IMR-90 (cell line): ENCODE results near the gene ZFP36L1. TPM values are rescaled to one million over a fixed set of nuclear protein-coding genes. Genes with fewer than 3 reads are reported as not detected.

ENCODE experiments used
- ATAC-seq: fragments of 200-7000 bp; cut with Tn5 transposase; 2 replicates; pipeline ENCODE4 v1.9.1; 2020; ENCODE audit warnings: low read depth, mild to moderate bottlenecking, moderate library complexity
- BruUV-seq: library from RNA; stranded (reverse); fragments of 400-500 nt; replicated peaks from 2 replicates; lab custom pipeline; 2021; lab: Mats Ljungman, UMichigan
- CTCF ChIA-PET: fragments of 300-600 bp; formaldehyde crosslinking; extraction: SDS; loops from one replicate; lab custom pipeline; 2021; ENCODE audit warnings: antibody characterized with exemption; lab: Yijun Ruan, JAX
- POLR2A ChIA-PET: fragments of 300-600 bp; sonication (Branson Sonifier 250); formaldehyde crosslinking; loops from one replicate; lab custom pipeline; 2022; ENCODE audit warnings: antibody characterized with exemption; ENCODE audit not compliant: unreplicated experiment; lab: Charles Lee
- DNase-seq: peaks from one replicate; pipeline ENCODE4 v3.0.0; 2013
- H2AFZ ChIP-seq: replicated peaks from 2 replicates; pipeline ENCODE3; 2013; ENCODE audit warnings: low read length, mild to moderate bottlenecking; ENCODE audit not compliant: poor library complexity
- H2AK5ac ChIP-seq: 2 replicates; pipeline ENCODE4 v1.6.1; 2013; ENCODE audit warnings: low read depth, low read length, inconsistent platforms
- H2AK9ac ChIP-seq: replicated peaks from 2 replicates; pipeline ENCODE3; 2013; ENCODE audit warnings: mild to moderate bottlenecking, low read depth, low read length, moderate library complexity; ENCODE audit not compliant: poor library complexity
- H2BK120ac ChIP-seq: 2 replicates; pipeline ENCODE4 v1.6.1; 2013; ENCODE audit warnings: low read depth, low read length, inconsistent platforms
- H2BK15ac ChIP-seq: 3 replicates; pipeline ENCODE4 v1.6.1; 2013; ENCODE audit warnings: low read depth, low read length, inconsistent platforms
- H2BK20ac ChIP-seq: 2 replicates; pipeline ENCODE4 v1.6.1; 2013; ENCODE audit warnings: low read depth, mild to moderate bottlenecking, inconsistent platforms, low read length, moderate library complexity
- H2BK5ac ChIP-seq: 2 replicates; pipeline ENCODE4 v1.6.1; 2013; ENCODE audit warnings: mild to moderate bottlenecking, low read depth, low read length, inconsistent platforms; ENCODE audit not compliant: poor library complexity, severe bottlenecking
- H3K14ac ChIP-seq: replicated peaks from 2 replicates; pipeline ENCODE4 v1.6.1; 2013; ENCODE audit warnings: low read depth, low read length, inconsistent platforms
- H3K18ac ChIP-seq: 2 replicates; pipeline ENCODE4 v1.6.1; 2013; ENCODE audit warnings: low read depth, low read length, control low read depth
- H3K23ac ChIP-seq: 2 replicates; pipeline ENCODE4 v1.6.1; 2013; ENCODE audit warnings: low read depth, low read length, inconsistent platforms
- H3K27ac ChIP-seq: 2 replicates; pipeline ENCODE4 v1.5.1; 2013; ENCODE audit warnings: mild to moderate bottlenecking, control low read depth, low read length; ENCODE audit not compliant: insufficient read depth
- H3K27me3 ChIP-seq: 2 replicates; pipeline ENCODE4 v1.6.1; 2013; ENCODE audit warnings: low read length; ENCODE audit not compliant: control insufficient read depth, insufficient read depth
- H3K36me3 ChIP-seq: 2 replicates; pipeline ENCODE4 v1.6.1; 2013; ENCODE audit warnings: low read length, mixed read lengths; ENCODE audit not compliant: control insufficient read depth, insufficient read depth
- H3K4ac ChIP-seq: 2 replicates; pipeline ENCODE4 v1.6.1; 2013; ENCODE audit warnings: low read depth, low read length, inconsistent platforms
- H3K4me1 ChIP-seq: 2 replicates; pipeline ENCODE4 v1.6.1; 2013; ENCODE audit warnings: low read length, mixed read lengths; ENCODE audit not compliant: control insufficient read depth, insufficient read depth
- H3K4me2 ChIP-seq: 2 replicates; pipeline ENCODE4 v1.6.1; 2013; ENCODE audit warnings: low read depth, mild to moderate bottlenecking, control low read depth, low read length, moderate library complexity
- H3K4me3 ChIP-seq: 2 replicates; pipeline ENCODE4 v1.5.1; 2013; ENCODE audit warnings: low read depth, mild to moderate bottlenecking, control low read depth, low read length, moderate library complexity; ENCODE audit not compliant: insufficient read depth
- H3K56ac ChIP-seq: 2 replicates; pipeline ENCODE4 v1.6.1; 2013; ENCODE audit warnings: low read length, inconsistent platforms; ENCODE audit not compliant: insufficient read depth; ENCODE audit errors: extremely low read depth
- H3K79me1 ChIP-seq, 2 experiments: 2 replicates each; pipeline ENCODE4 v1.6.1; 2013; ENCODE audit warnings: low read length in 2 of 2, inconsistent platforms in 1 of 2, low read depth in 1 of 2
- H3K9ac ChIP-seq: 2 replicates; pipeline ENCODE4 v1.6.1; 2013; ENCODE audit warnings: low read depth, low read length, control low read depth
- H3K9me1 ChIP-seq: 2 replicates; pipeline ENCODE4 v1.6.1; 2013; ENCODE audit warnings: low read length, inconsistent platforms; ENCODE audit not compliant: insufficient read depth
- H3K9me3 ChIP-seq: 2 replicates; pipeline ENCODE4 v1.6.1; 2013; ENCODE audit warnings: low read length; ENCODE audit not compliant: control insufficient read depth, insufficient read depth
- H4K20me1 ChIP-seq: 2 replicates; pipeline ENCODE4 v1.6.1; 2013; ENCODE audit warnings: low read length, inconsistent platforms; ENCODE audit not compliant: insufficient read depth
- H4K5ac ChIP-seq: 2 replicates; pipeline ENCODE4 v1.6.1; 2013; ENCODE audit warnings: mild to moderate bottlenecking, low read depth, low read length, control low read depth
- H4K8ac ChIP-seq, 2 experiments: 2 replicates each; pipeline ENCODE4 v1.6.1; 2013; ENCODE audit warnings: low read depth in 2 of 2, low read length in 2 of 2, control low read depth in 1 of 2, inconsistent platforms in 1 of 2
- H4K91ac ChIP-seq: 2 replicates; pipeline ENCODE4 v1.6.1; 2013; ENCODE audit warnings: low read depth, low read length, inconsistent platforms; ENCODE audit not compliant: insufficient read depth
- CEBPB ChIP-seq: IDR thresholded peaks from 2 replicates; pipeline ENCODE4 v1.6.1; 2012; ENCODE audit warnings: low read depth, low read length, improper control_type of control experiment
- CHD1 ChIP-seq: IDR thresholded peaks from 2 replicates; pipeline ENCODE4 v1.6.1; 2012; ENCODE audit warnings: low read depth, low read length, improper control_type of control experiment
- FOS ChIP-seq: fragments of 150-350 bp; IDR thresholded peaks from 2 replicates; pipeline ENCODE4 v1.6.1; 2016; ENCODE audit warnings: low read depth, low read length
- MAFK ChIP-seq: IDR thresholded peaks from 2 replicates; pipeline ENCODE4 v1.6.1; 2012; ENCODE audit warnings: low read depth, low read length, improper control_type of control experiment
- MAZ ChIP-seq: IDR thresholded peaks from 2 replicates; pipeline ENCODE4 v1.6.1; 2012; ENCODE audit warnings: low read depth, mild to moderate bottlenecking, low read length, improper control_type of control experiment, moderate library complexity, borderline replicate concordance
- MXI1 ChIP-seq: IDR thresholded peaks from 2 replicates; pipeline ENCODE4 v1.6.1; 2012; ENCODE audit warnings: low read depth, mild to moderate bottlenecking, low read length, moderate library complexity, borderline replicate concordance
- NFE2L2 ChIP-seq: fragments of 150-350 bp; IDR thresholded peaks from 2 replicates; pipeline ENCODE4 v1.6.1; 2016; ENCODE audit warnings: low read depth, mild to moderate bottlenecking, low read length
- POLR2A ChIP-seq: IDR thresholded peaks from 2 replicates; pipeline ENCODE4 v1.6.1; 2012; ENCODE audit warnings: mild to moderate bottlenecking, low read depth, low read length
- RAD21 ChIP-seq: IDR thresholded peaks from 2 replicates; pipeline ENCODE4 v1.6.1; 2012; ENCODE audit warnings: low read length, improper control_type of control experiment
- RFX5 ChIP-seq: IDR thresholded peaks from 2 replicates; pipeline ENCODE4 v1.8.0; 2012; ENCODE audit warnings: low read depth, mild to moderate bottlenecking, low read length, moderate library complexity
- SMC3 ChIP-seq: fragments of 150-350 bp; IDR thresholded peaks from 2 replicates; pipeline ENCODE4 v1.6.1; 2016; ENCODE audit warnings: low read depth, mild to moderate bottlenecking, antibody characterized with exemption, low read length, moderate library complexity
- WGBS, 2 experiments: methylation state at CpG; one replicate each; pipeline versions ENCODE4 v1.1.5 to v1.1.7; 2013; ENCODE audit warnings: missing lambda C conversion rate in 2 of 2; ENCODE audit not compliant: insufficient read length in 1 of 2; ENCODE audit errors: extremely low coverage in 2 of 2; 5-methylcytosine and 5-hydroxymethylcytosine counted together
- dilution Hi-C: fragments of 300-500 bp; cut with HindIII; formaldehyde crosslinking; loops from one replicate; pipeline ENCODE4 v1.14.3; 2018; ENCODE audit warnings: low sequenced_read_pairs; ENCODE audit not compliant: unreplicated experiment
- in situ Hi-C: fragments of 300-500 bp; cut with MboI; formaldehyde crosslinking; loops from 3 replicates; pipeline ENCODE4 v1.14.3; 2019; ENCODE audit warnings: low sequenced_read_pairs, inconsistent platforms, mixed read lengths
- intact Hi-C: fragments of 100-400 bp; cut with micrococcal nuclease; formaldehyde crosslinking; loops from 2 replicates; pipeline ENCODE4 v1.10.0; 2022
- polyA plus RNA-seq, 3 experiments: library from polyadenylated mRNA; depleted of rRNA; stranded (reverse); fragments of >200 nt; gene quantifications; 2 replicates each; pipeline ENCODE4 v1.2.3, GENCODE V29; 2012; ENCODE audit warnings: low replicate concordance in 1 of 3
- total RNA-seq: library from RNA; depleted of rRNA; stranded (reverse); fragments of >200 nt; gene quantifications from 2 replicates; pipeline ENCODE4 v1.2.3, GENCODE V29; 2012
- TF ChIP-seq, protein P1 (sequence below): fragments of 150-350 bp; IDR thresholded peaks from 2 replicates; pipeline ENCODE4 v1.6.1; 2017; ENCODE audit warnings: mild to moderate bottlenecking, antibody characterized with exemption, low read length, low read depth
- TF ChIP-seq, protein P2 (sequence below): fragments of 150-350 bp; IDR thresholded peaks from 2 replicates; pipeline ENCODE4 v1.6.1; 2016; ENCODE audit warnings: low read depth, mild to moderate bottlenecking, low read length, moderate library complexity, borderline replicate concordance
- TF ChIP-seq, protein P3 (sequence below): conservative IDR thresholded peaks from 2 replicates; pipeline ENCODE4 v1.5.1; 2012; ENCODE audit warnings: mild to moderate bottlenecking, low read depth, low read length, improper control_type of control experiment

The ZFP36L1 gene
- total and polyA plus RNA-seq, 2 of the 4 experiments (the other 2 are of a cell fraction): 6.5 to 140 TPM

DNA sequence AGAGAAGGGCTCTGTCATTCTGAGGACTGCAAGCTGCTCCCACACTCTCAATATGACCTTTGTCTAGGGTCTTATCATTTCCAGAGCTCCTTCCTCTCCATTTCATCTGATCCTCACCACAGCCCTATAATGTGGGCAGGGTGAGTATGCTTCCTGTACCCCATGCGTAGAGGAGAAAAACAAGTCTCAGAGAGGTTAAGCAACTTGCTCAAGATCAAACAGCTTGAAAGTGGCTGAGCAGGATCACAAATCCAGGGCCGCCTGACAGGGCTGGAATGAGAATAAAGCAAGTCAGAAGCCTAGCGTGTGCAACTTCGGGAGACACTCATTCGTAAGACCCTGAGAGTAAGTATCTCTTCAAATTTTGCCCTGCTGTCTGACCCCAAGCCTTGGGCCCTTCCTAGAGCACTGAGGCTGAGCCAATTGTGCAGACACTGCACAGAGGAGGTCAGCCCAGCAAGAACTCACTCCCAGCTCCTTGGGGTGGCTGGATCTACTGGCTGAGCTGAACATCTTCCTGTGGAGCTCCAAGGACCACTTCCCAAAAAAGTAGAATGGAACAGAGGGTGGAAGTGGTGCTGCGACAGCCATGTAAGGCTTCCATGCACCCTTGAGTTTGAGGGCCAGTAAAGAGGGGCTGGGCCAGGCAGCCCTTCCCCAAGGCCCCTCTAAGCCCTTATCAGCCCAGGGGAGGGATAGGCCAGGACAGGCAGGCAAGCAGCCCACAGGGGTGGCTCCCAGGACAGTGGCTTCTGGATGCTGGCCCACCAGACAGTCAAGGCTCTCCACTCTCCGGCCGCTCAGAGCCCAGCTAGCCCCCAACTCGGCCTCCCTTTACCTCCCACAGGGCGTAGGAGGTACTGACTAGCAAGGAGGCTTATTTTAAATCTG lies 10.5 kb downstream of the ZFP36L1 start:
- Histone ChIP-seq H3K56ac (no peak overlapping the region), H3K9me3 (no peaks in the 10 kb centered on the region), H3K9ac (no peak overlapping the region), H2BK5ac (no peak overlapping the region), H3K27ac (no peak overlapping the region), H3K14ac (no peak overlapping the region; the same call in 1 of the 2 replicates), H3K18ac (no peak overlapping the region), H3K27me3 (no peaks in the 10 kb centered on the region), H2BK20ac (no peak overlapping the region), H3K23ac (no peak overlapping the region), H2AFZ (no peak overlapping the region), H3K4me3 (no peak overlapping the region), H2BK15ac (peak overlapping the region; percentile 3; the same call in 2 of the 3 replicates), H2AK9ac (peak overlapping the region; percentile 62), H3K36me3 (peaks cover 4% of the 10 kb centered on the region; the same call in 1 of the 2 replicates), H4K5ac (no peak overlapping the region), H3K9me1 (peaks cover 38% of the 10 kb centered on the region), H2AK5ac (peak overlapping the region; percentile 36; the same call in 1 of the 2 replicates), H4K20me1 (peaks cover 17% of the 10 kb centered on the region), H4K91ac (no peak overlapping the region), H4K8ac (no peak overlapping the region), H3K4ac (peak overlapping the region; percentile 45), H3K79me1 (peaks cover 0 to 23% of the 10 kb centered on the region in 2 experiments; a peak in 2 of 4 replicates), H3K4me2 (no peak overlapping the region), H2BK120ac (0 out of 2 replicates have a peak overlapping the region, but pooled peaks have one; percentile 21), H3K4me1 (peaks cover 24% of the 10 kb centered on the region)
- CTCF ChIA-PET: no interaction called here
- intact Hi-C loops (loop anchor here (5.0 kb wide), 1 partner anchor 90 kb away; no protein-coding TSS in a partner anchor), dilution Hi-C loops (no loop called here), in situ Hi-C loops (loop anchor here (10.0 kb wide), 1 partner anchor 118 kb away; no protein-coding TSS in a partner anchor)
- 91% methylated on average over 5 of the region's 10 CpGs; no CpG with 5 or more reads in 1 of the 2 experiments for WGBS, 2 experiments
- POLR2A ChIA-PET: no interaction called here
- no TSS peak for BruUV-seq
- DNase-seq (no peak), ATAC-seq (no peak)
- no peak for TF ChIP-seq FOS
- TF ChIP-seq MAFK: no peak
- TF ChIP-seq, protein P1, sequence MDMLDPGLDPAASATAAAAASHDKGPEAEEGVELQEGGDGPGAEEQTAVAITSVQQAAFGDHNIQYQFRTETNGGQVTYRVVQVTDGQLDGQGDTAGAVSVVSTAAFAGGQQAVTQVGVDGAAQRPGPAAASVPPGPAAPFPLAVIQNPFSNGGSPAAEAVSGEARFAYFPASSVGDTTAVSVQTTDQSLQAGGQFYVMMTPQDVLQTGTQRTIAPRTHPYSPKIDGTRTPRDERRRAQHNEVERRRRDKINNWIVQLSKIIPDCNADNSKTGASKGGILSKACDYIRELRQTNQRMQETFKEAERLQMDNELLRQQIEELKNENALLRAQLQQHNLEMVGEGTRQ: no peak
- TF ChIP-seq CEBPB: no peak
- TF ChIP-seq RFX5: no peak
- TF ChIP-seq, protein P2, sequence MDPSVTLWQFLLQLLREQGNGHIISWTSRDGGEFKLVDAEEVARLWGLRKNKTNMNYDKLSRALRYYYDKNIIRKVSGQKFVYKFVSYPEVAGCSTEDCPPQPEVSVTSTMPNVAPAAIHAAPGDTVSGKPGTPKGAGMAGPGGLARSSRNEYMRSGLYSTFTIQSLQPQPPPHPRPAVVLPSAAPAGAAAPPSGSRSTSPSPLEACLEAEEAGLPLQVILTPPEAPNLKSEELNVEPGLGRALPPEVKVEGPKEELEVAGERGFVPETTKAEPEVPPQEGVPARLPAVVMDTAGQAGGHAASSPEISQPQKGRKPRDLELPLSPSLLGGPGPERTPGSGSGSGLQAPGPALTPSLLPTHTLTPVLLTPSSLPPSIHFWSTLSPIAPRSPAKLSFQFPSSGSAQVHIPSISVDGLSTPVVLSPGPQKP: no peak
- TF ChIP-seq POLR2A: no peak
- no peak for TF ChIP-seq MXI1
- TF ChIP-seq SMC3: no peak
- no peak for TF ChIP-seq RAD21
- TF ChIP-seq MAZ: no peak
- TF ChIP-seq, protein P3, sequence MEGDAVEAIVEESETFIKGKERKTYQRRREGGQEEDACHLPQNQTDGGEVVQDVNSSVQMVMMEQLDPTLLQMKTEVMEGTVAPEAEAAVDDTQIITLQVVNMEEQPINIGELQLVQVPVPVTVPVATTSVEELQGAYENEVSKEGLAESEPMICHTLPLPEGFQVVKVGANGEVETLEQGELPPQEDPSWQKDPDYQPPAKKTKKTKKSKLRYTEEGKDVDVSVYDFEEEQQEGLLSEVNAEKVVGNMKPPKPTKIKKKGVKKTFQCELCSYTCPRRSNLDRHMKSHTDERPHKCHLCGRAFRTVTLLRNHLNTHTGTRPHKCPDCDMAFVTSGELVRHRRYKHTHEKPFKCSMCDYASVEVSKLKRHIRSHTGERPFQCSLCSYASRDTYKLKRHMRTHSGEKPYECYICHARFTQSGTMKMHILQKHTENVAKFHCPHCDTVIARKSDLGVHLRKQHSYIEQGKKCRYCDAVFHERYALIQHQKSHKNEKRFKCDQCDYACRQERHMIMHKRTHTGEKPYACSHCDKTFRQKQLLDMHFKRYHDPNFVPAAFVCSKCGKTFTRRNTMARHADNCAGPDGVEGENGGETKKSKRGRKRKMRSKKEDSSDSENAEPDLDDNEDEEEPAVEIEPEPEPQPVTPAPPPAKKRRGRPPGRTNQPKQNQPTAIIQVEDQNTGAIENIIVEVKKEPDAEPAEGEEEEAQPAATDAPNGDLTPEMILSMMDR: no peak
- TF ChIP-seq CHD1: no peak
- TF ChIP-seq NFE2L2: no peak
